GM21515 (cell line): Measurements from ENCODE around the gene NBEA.
"Not testable (repeated sequence)": the region's sequence is repeated elsewhere in the genome, so short reads cannot be mapped to it uniquely, and the experiment has no call there.

Experiments used
- ATAC-seq: cut with Tn5 transposase; IDR thresholded peaks from one replicate; pipeline ENCODE4 v1.9.1; 2021; ENCODE audit not compliant: unreplicated experiment

NBEA gene

DNA sequence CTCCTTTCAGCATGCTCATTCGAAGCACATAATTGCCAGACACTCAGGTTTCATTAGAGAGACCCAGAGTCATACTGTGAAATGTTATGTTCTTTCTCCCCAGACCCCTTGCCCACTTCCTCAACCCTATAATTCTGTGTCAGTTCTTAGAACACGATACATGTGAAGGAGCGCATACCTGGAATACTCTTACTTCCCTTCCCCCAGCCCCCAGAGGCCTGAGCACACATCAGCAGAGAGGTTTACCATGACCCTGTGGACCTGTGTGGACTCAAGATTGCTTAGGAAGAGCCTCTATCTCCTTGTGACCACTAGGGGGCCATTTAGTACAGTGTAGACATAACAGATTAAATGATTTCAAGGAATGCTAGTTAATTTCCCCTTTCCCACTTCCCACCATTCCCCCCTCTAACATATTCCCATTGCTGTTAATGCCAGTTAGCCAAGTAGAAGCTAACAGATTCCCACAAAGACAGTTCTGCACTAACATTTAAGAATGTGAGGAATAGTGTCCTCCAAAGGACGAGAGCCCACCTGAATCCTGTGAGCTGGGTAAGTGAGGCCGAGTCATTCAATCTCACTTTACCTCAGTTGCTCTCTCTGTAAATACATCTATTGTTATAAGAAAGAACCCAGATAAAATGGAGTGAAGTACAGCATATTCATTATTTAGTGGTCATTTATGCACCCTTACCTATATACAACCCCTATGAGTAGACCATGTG lies 688.6 kb downstream of the NBEA start:
- ATAC-seq = peak; percentile 66

DNA sequence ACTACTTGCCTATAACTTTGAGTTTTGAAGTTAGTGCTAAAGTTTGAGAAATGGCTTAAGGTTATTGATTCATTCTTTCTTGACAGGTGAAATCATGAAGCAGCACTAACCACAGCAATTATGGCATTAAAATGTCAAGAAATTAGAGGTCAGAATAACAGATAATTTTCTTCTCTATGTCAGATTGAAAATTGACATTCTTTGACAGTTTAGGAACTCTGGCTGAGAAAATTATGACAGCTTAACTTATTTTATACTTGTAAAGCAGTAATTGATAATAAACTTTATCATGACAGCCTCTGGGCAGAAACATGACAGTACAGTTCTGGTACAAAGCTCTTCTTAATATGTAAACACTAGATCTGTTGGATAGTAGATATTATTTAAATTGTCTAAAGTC lies 689.6 kb downstream of the NBEA start:
- ATAC-seq = no peak

DNA sequence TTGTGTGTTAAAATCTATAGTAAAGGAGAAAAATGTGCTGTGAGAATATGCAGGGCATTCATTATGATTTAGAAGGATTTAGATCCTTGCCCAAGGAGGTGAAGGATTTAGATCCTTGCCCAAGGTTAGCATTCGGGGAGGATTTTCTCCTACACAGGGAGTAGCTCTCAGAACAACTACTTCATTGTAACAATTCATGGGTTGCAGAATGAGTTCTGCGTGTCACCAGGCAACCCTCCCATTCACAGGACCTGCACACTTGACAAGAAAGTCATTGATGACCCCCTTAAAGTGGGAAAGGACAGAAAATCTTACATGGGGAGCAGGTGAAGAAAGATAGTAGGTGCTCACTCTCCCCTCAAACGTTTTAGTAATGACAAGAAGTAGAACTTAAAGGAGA lies 701.6 kb downstream of the NBEA start:
- no peak for ATAC-seq

DNA sequence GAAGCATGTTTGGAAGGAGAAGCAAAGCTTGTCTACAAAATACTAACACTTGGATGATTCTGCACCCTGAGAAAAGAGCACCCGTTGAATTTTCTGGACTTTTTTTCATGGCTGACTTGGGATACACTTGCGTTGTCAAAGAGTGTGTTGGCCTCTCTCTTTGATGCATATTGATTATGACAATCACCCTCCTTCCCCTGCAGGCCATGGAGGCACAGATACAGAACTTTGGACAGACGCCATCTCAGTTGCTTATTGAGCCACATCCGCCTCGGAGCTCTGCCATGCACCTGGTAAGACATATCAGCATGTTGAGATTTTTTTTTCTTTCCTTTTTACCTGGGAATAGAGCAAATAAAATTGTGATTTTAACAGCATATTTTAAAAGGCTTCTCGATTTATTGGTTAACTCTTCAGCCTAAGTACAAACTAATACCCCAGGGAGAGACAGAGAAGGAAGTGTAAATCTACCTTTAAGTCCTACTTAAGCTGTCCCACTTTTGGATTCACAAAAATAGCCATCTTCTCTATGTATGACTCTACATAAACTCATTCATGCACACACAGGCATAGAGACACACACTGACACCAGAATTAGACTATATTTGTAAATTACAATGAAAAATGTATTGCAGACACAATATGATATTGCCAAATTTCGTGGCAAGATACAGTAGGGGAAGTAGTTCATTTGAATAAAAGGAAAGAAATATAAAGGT lies 704.1 kb downstream of the NBEA start:
- no peak for ATAC-seq

DNA sequence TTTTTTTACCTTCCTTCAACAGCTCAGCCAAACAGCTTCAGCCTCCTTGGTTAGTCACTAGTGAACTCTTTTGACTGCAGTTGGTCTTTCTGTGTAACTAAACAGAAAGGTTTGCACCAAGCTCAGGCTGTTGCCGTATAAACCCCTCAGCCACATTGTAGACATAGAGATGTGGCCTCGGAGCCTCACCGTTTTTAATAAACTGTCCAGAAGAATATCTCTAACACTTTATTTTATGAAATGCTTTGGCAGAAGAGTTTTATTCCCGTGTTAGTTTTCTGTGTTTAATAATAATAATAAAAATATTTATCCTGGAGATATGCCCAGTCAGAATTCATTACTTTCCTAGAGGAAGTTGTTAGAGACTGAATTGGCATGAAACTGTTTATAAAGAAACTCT lies 706.1 kb downstream of the NBEA start:
- ATAC-seq = no peak

DNA sequence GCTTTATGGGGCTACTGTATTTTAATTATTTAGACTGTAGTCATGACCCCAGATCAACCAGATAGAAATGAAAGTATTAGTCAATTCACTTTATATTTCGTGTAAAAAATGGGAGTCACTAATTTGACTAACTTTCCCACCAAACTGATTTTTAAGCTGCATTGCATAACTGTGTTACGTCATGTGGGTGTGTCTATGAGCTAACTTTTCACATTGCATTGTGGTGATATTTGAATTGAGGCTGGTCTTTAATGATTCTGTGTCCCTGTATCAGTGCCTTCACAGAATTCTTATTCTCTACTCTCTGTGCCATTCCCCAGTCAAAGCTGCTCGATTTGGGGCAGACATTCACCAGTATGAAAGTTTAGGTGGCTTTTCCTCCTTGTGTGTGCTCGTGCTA lies 707.1 kb downstream of the NBEA start:
- ATAC-seq = no peak

DNA sequence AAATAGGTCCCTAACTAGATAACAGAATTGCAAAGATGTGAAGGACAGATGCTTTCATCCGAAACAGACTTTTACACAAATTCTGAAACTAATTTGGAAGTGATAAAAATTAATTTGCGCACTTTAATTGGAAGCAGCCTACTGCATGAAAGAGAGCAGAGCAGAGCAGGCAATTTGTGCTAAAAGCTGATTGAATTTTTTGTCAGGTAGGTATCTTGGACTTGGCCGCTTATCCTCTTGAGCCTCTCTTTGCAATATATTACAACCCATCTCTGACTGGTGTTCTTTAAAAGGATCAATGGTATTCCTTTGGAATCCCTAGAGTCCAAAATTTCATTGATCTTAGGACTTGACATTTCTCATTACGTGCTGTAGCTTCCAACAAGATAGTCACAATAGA lies 717.7 kb downstream of the NBEA start:
- no peak for ATAC-seq

DNA sequence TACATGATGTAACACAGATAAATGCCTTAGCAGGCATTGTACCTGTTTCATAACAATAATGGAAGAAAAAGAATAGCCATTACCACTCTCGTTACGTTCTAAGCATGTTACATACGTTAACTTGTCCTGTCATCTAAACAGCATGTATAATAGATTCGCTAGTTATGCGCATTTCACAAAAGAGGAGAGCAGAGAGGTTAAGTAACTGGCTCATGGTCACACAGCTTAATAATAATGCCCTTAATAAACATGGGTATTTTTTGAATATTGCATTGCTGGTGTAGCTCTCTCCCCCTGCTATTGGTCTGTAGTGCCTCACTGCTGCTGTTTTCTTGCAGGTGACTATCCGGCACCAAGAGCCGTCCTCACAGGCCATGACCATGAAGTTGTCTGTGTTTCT lies 722.7 kb downstream of the NBEA start:
- ATAC-seq = no peak

DNA sequence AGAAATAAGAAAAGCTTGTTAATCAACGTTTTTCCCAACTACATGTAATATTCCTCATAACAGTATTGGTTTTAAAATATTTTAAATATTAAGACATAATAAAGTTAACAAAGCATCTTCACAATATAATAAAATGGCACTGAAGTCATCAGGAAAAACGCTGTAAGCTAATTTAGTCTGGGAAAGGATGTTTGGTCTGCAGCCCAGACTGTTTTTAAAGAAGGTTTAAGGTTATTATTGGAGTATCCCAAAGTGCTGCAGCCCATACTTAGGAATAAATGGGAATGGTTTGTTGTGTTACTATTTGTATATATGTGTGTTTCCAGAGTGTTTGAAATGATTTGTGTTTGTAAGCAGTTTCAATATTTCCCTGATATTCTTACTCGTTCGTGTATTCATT lies 727.3 kb downstream of the NBEA start:
- ATAC-seq = no peak

DNA sequence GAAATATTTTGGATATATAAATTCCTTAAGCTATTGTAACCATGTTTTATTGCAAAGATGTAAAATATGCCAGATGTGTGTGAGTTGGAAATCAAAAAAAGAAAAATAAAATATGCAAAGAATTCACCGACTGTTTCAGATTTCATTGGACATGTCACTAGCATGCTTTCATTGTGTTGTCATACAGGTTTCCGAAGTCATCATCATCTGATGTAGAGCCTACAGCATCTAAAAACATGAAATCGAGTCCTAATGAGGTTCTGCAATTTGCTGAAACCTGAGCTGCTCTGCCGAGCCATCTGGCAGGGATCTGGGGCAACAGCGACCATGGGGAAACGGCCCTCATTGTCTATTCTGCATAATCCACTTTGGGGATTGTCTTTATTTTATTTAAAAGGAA lies 730.5 kb downstream of the NBEA start:
- no peak for ATAC-seq

DNA sequence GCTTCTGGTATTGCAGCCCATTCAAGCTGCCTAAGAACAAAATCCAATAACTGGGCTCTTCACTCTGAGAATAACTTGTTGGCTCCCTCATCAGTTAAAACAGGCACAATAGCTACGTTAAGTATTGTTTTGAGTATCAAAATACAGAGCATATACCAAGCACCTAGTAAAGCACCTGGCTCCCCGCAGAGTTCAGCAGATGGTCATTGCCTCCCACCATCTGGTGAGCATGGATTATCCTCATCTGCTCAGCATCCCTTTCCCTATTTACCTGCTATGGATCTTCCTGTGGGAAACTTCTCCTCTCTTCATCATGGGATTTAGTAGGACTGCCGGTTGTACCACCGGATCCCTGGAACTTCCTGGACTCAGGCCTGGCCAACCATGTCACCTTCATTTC lies 733.6 kb downstream of the NBEA start:
- no peak for ATAC-seq

DNA sequence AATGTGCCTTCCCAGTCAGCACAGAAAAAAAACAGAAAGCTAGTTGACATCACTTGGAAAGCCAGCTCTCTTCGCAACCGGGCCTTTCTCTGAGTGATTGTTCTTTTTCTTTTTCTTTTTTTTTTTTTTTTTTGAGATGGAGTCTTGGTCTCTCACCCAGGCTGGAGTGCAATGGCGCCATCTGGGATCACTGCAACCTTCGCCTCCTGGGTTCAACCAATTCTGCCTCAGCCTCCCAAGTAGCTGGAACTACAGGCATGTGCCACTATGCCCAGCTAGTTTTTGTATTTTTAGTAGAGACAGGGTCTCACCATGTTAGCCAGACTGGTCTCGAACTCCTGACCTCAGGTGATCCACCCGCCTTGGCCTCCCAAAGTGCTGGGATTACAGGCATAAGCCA lies 735.8 kb downstream of the NBEA start:
- not testable (repeated sequence) for ATAC-seq

DNA sequence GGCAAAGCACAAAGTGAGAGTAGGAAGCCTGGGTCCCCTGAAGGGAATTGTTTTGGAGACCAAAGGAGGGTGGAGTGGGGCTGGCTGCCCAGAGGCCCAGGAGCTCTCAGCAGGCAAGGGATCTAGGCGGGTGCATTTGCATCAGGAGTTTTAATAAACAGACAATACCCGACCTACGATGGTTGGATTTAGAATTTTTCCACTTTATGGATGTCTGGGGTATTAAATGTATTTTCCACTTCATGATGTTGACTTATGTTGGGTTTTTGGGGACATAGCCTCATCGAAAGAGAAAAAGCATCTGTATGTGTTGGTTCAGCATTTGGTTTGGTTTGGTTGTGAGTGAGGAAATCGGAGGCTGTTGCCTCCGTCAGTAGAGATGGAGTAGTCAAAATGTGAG lies 739.6 kb downstream of the NBEA start:
- no peak for ATAC-seq

DNA sequence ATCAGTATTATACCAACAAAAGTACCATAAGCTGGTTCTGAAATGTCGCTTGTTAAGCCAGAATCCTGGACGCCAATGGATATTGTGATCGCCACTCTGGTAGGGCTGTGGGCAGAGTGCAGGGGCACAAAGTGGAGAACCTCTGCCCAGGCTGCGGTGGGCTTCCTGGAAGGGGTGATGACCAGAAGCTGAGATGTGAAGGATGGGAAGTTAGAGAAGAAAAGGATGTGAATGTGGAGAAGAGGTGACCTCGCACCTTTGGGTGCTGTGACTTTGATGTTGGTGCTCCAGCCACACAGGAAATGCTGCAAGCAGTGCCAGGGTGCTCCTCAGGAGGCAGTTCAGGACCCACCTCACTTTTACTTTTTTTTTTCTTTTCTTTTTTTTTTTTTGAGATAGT lies 742.4 kb downstream of the NBEA start:
- ATAC-seq = no peak

DNA sequence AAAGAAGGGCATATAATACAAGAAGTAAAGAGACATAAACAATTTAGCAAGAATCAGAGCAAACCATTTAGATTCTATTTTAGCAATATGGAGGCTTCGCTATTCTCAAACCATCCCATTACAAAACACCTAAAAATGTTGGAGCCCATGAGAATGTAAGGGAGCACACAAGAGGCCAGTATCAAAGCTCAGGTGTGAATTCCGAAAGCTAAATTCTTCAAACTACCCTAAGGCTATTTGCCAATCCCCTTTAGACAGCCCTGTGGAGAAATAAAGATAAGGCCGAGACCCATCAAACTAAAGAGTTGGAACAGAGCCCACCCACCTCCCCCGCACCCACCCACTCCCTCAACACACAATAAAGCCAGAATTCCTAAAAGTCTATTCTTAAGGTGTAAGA lies 745.3 kb downstream of the NBEA start:
- ATAC-seq = no peak

DNA sequence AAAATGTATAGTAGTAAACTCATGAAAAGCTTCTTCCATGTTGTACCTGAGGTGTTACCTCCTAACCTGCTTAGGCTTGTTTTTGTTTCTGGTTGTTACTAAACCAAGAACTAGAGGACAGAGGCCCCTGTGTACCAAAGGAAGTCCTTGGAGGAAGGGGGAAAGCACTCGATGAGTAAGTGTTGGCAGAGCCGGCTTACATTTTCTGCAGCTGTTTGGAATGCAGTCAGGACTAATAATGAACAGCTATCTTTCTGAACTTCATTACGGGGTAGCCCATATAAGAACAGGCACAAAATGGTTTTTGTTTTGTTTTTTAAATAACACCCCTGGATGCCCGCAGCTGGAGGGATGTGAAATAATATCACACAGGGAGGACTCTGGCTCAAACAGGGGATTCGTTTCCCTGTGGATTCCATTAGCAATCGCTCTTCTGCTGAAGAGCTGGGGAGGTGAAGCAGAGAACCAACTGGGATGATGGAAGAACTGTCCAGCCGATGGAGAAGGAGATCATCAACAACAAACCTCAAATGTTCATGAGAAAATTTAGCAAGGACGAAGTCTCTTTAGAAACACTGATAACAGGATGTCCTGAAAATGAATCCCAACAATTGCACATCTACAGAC lies 748.6 kb downstream of the NBEA start:
- ATAC-seq = no peak

DNA sequence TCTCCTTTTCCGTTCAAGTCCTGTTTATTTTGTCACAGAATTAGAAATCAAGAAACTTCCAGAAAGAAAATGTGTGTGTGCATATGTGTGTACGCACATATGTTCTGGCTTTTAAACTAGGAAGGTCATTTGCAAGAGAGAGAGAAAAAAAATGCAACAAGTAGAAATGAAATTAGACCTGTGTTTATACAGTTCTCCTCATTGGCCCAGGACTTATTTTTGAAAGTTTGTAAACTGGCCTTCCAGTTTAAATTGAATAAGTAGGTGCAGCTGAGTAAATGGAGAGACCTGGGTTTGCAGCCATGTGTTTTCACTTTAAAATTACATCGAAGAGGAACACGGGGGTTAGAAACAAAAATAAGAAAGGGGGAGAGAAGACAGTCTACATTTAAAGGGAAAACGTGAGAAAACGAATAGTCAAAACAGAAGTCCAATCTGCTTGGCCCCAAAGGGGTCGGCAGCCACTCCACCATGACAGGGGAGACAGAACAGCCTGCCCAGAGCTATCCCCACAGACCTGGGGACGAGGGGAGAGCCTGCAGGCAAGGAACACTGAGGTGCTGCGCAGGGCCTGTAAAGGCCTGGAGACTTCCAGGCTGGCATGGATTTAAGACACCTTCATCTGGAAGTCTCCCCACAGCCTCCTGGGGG lies 751.2 kb downstream of the NBEA start:
- no peak for ATAC-seq

DNA sequence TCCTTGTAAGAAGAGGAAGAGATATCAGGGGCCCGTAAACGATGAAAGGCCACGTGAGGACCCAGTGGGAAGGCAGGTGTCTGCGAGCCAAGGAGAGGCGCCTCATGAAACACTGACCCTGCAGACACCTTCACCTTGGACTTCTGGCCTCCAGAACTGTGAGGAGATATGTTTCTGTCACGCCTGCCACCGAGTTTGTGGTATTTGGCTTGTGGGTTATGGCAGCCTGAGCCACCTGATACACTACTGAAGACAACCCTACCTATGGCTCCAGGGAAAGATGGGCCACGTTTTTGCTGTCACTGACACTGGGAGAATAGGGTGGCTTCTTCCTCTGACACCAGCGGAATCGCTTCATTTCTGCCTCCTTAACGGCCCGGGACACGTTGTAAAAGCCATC lies 752.0 kb downstream of the NBEA start:
- ATAC-seq = no peak

DNA sequence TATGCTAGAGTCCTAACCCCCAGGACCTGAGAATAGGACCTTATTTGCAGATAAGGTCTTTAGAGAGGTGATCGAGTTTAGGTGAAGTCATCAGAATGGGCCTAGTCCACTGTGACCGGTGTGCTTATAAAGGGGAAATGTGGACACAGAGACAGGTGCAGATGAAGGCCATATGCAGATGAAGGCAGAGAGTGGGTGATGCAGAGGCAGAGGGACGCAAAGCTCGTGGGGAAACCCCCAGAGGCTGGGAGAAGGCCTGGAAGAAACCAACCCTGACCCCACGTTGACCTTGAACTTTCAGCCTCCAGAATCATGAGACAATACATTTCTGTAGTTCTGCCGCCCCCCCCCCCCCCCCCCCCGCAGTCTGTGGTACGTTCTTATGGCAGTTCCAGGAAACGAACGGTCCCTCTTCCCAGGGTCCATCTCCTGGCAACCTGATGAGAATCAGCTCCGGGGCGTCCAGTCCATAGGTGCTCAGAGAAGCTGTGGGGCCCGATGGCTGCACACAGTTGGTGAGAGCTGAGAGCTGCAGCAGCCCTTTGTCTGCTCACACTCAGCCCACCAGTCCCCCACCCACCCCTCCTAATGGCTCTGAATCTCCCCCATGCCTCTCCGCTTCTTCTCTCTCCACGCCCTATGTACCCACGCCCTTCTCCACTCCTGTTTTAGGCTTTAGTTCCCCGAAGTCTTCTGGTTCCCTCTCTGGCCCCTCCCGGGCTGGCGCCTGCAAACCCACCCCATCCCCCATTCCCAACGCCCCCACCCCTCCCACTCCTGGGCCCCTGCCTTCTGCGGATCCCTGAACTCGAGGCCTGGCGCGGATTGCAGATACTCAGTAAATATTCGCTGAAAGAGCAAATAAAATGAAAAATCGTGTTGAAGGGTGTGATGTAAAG lies 752.7 kb downstream of the NBEA start:
- ATAC-seq = no peak

DNA sequence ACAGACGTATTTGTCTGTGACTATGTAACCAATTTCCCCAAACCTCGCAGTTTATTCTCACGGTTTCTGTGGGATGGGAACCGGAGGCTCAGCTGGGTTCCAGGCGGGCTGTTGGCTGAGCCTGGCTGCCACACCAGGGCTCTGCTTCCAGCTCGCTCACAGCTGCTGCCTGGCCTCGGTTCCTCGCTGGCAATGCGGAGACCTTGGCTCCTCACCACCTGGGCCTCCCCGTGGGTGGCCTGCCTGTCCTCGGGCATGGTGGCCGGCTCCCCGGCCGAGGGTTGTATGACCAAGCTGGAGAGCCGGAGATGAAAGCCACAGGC lies 753.3 kb downstream of the NBEA start:
- ATAC-seq = no peak

DNA sequence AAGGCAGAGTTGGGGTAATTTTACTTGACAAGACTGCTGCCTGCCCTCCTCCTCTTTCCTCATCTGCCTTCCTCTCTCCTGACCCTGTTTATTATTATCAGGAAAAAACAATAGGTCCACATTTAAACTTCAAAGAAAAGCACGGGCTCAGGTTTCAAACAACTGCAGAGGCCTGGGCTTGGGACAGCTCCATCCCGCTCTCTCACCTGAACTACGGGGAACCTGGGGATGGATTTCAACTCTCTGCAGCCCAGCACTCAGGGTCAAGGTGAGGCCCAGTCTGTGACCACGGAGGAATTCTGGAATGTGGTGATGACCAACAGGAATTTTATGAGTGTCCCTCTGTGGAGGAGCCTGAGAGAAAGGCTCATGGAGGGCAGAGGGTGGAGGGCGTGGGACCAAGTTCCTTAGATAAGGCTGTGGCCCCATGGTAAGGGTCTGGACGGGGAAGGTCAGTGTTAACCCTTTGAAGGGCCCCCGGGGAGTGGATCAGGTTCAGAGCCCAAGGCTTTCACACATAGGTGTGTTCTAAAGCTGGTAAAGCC lies 755.2 kb downstream of the NBEA start:
- ATAC-seq = no peak
